Tibial nerve (tissue), 4 donors: ENCODE measurements around the gene GALNT14. TPM values are rescaled to one million over a fixed set of nuclear protein-coding genes. Genes with fewer than 3 reads are reported as not detected.

Experiments used
- DNase-seq, 2 donors: peaks; one replicate each; pipeline ENCODE4 v3.0.0-alpha.2; 2019; ENCODE audit warnings: low spot score in 2 of 2
- H3K27ac ChIP-seq, 4 donors: fragments of 200-600 bp; sonication (generic) in 3 of 4; one replicate each; pipeline ENCODE4 v1.5.1; 2017 to 2019; ENCODE audit warnings: mild to moderate bottlenecking in 1 of 4
- H3K27me3 ChIP-seq, 2 donors: fragments of 200-600 bp; sonication (generic) in 1 of 2; one replicate each; pipeline versions ENCODE4 v1.5.1 to v1.6.0; 2017 to 2019
- H3K36me3 ChIP-seq, 3 donors: fragments of 200-600 bp; sonication (generic); one replicate each; pipeline ENCODE4 v1.5.1; 2018 to 2019
- H3K4me1 ChIP-seq, 4 donors: fragments of 200-600 bp; sonication (generic) in 3 of 4; one replicate each; pipeline ENCODE4 v1.5.1; 2017 to 2019
- H3K4me3 ChIP-seq, 4 donors: fragments of 200-600 bp; sonication (generic) in 3 of 4; one replicate each; pipeline ENCODE4 v1.5.1; 2017 to 2019; ENCODE audit warnings: mild to moderate bottlenecking in 1 of 4, moderate library complexity in 1 of 4
- H3K9me3 ChIP-seq, 4 donors: fragments of 200-600 bp; sonication (generic) in 3 of 4; one replicate each; pipeline ENCODE4 v1.5.1; 2017 to 2019
- CTCF ChIP-seq, 5 experiments: fragments of 200-600 bp in 3 of 5; fragments of 450-650 bp in 2 of 5; sonication (generic) in 3 of 5; IDR thresholded peaks; one replicate each; pipeline ENCODE4 v1.5.1; 2016 to 2019; ENCODE audit warnings: antibody characterized with exemption in 5 of 5, mild to moderate bottlenecking in 3 of 5, moderate library complexity in 2 of 5
- EP300 ChIP-seq, 2 donors: sonication (generic); formaldehyde crosslinking; IDR thresholded peaks; one replicate each; pipeline ENCODE4 v1.6.1; 2017; ENCODE audit warnings: antibody characterized with exemption in 2 of 2, mild to moderate bottlenecking in 1 of 2
- POLR2A ChIP-seq, 2 donors: fragments of 450-650 bp; IDR thresholded peaks; one replicate each; pipeline ENCODE4 v1.6.1; 2017; ENCODE audit warnings: antibody characterized with exemption in 2 of 2, mild to moderate bottlenecking in 2 of 2, moderate library complexity in 2 of 2
- WGBS, 2 donors: methylation state at CpG; one replicate each; pipeline ENCODE4 v1.1.5; 2018; 5-methylcytosine and 5-hydroxymethylcytosine counted together
- total RNA-seq, 4 donors: library from RNA; depleted of rRNA; stranded (reverse); fragments of >200 nt; gene quantifications; one replicate each; pipeline ENCODE4 v1.1.0, GENCODE V29; 2016

GALNT14 gene
- total RNA-seq, 4 donors from 2014 or later, result 0.21 to 4.2 (median 0.78) TPM; not detected in 1

GRCh38 chr2:30872797-30873196 is 265.4 kb downstream of the GALNT14 start:
- Histone ChIP-seq H3K4me3 (no peak overlapping the region), H3K27me3 (no peaks in the 10 kb centered on the region), H3K36me3 (no peaks in the 10 kb centered on the region), H3K9me3 (peaks cover 0 to 9% (median 0%) of the 10 kb centered on the region in 4 donors), H3K4me1 (no peaks in the 10 kb centered on the region), H3K27ac (no peak overlapping the region)
- DNase-seq, result no peak
- 69 to 78% methylated on average over 2 of the region's 2 CpGs for WGBS, 2 donors
- TF ChIP-seq CTCF (IDR thresholded peaks at IDR 0.05) (no peak), EP300 (IDR thresholded peaks at IDR 0.05) (no peak), POLR2A (IDR thresholded peaks at IDR 0.05) (no peak)

GRCh38 chr2:30871980-30872789 is 266.1 kb downstream of the GALNT14 start:
- no peak overlapping the region for H3K27ac ChIP-seq
- H3K4me3 ChIP-seq, result no peak overlapping the region
- H3K4me1 ChIP-seq, result no peaks in the 10 kb centered on the region
- no peaks in the 10 kb centered on the region for H3K36me3 ChIP-seq
- WGBS, 2 donors, result 14 to 25% methylated on average over 6 of the region's 6 CpGs
- peaks cover 0 to 9% (median 0%) of the 10 kb centered on the region in 4 donors for H3K9me3 ChIP-seq
- DNase-seq, result no peak
- H3K27me3 ChIP-seq, result no peaks in the 10 kb centered on the region
- TF ChIP-seq EP300 (IDR thresholded peaks at IDR 0.05), result no peak
- no peak for TF ChIP-seq CTCF (IDR thresholded peaks at IDR 0.05)
- TF ChIP-seq POLR2A (IDR thresholded peaks at IDR 0.05), result no peak

GRCh38 chr2:30871440-30871839 is 266.8 kb downstream of the GALNT14 start:
- Histone ChIP-seq H3K4me3 (no peak overlapping the region), H3K4me1 (no peaks in the 10 kb centered on the region), H3K27ac (no peak overlapping the region), H3K27me3 (no peaks in the 10 kb centered on the region), H3K36me3 (no peaks in the 10 kb centered on the region), H3K9me3 (peaks cover 0 to 9% (median 0%) of the 10 kb centered on the region in 4 donors)
- no peak for DNase-seq
- WGBS, 2 donors, result 44 to 46% methylated on average over 3 of the region's 3 CpGs
- no peak for TF ChIP-seq EP300 (IDR thresholded peaks at IDR 0.05)
- no peak for TF ChIP-seq CTCF (IDR thresholded peaks at IDR 0.05)
- no peak for TF ChIP-seq POLR2A (IDR thresholded peaks at IDR 0.05)

- WGBS, 2 donors, result 95 to 96% methylated on average over 1 of the region's 1 CpG
Measured at GRCh38 chr2:30869988-30870387, 268.3 kb downstream of the GALNT14 start.

More at GRCh38 chr2:30869988-30870387, 268.3 kb downstream of the GALNT14 start:
- TF ChIP-seq EP300 (IDR thresholded peaks at IDR 0.05), result no peak
- TF ChIP-seq CTCF (IDR thresholded peaks at IDR 0.05), result no peak
- no peak for TF ChIP-seq POLR2A (IDR thresholded peaks at IDR 0.05)
- H3K27ac ChIP-seq, result no peak overlapping the region
- peaks cover 0 to 6% (median 0%) of the 10 kb centered on the region in 4 donors for H3K9me3 ChIP-seq
- H3K36me3 ChIP-seq, result no peaks in the 10 kb centered on the region
- H3K27me3 ChIP-seq, result no peaks in the 10 kb centered on the region
- no peak for DNase-seq
- no peak overlapping the region for H3K4me3 ChIP-seq
- no peaks in the 10 kb centered on the region for H3K4me1 ChIP-seq
